Activated T-helper 9 cell treated with anti-CD3 and anti-CD28 coated beads, Interleukin-2, amount 50 U/mL, for 16 hours (primary cell): Measurements from ENCODE around the gene SLC9A1.

ENCODE experiments used
- DNase-seq: peaks from one replicate; pipeline ENCODE4 v3.0.0-alpha.2; 2020; ENCODE audit warnings: low read depth

The SLC9A1 gene

DNA sequence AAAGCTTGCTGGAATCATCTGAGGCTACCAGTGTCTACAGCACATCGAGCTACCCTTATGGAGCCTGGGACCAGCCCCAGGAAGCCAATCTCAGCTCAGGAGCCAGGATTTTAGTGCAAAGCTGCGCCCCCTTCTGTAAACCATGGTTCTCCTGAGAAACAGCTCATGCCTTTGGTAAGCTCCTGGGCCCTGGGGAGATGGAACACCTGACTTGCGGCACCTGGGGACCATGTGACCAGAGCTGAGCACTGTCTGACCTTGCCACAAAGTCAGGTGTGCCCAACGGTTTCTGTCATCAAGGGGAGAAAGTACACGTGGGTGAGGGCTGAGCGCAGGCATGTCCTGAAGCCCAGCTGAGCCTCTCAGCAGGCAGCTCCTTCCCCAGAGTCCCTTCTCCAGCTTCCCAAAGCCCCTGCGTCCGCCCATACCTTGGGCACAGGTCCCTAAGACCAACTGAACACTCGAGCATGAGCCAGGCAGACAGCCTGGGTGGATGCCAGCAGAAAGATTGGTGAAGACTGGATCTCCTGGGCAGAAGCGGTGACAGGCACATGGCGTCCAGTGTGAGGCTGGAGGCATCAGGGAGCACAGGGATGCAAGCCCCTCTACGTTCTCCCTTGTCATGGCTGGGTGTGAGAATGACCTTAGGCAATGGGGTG is 84.4 kb downstream of the SLC9A1 start:
- no peak for DNase-seq

- DNase-seq = no peak
Measured at GRCh38 chr1:27068922-27069321, 86.0 kb downstream of the SLC9A1 start.

- no peak for DNase-seq
Measured at GRCh38 chr1:27065999-27066630, 88.8 kb downstream of the SLC9A1 start.

DNA sequence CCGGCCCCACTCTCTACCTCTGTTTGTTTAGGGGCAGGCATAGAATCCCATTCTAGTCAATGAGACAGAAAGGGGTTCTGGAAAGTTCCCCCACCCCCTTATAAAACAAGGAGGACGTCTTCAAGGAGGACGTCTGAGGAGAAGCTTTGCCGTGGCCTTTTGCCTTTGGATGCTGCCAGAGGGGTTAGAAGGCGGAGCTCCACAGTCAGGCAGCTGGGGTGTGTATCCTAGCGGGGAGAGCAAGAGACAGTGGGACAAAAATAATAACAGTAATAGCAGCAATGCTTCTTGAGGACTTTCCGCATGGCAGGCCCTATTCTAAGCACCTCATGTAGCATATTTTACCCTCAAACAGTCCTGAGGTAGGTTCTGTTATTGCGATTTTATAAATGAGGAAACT is 94.0 kb downstream of the SLC9A1 start:
- DNase-seq = no peak

GRCh38 chr1:27058966-27059669 is 95.8 kb downstream of the SLC9A1 start:
- no peak for DNase-seq

DNA sequence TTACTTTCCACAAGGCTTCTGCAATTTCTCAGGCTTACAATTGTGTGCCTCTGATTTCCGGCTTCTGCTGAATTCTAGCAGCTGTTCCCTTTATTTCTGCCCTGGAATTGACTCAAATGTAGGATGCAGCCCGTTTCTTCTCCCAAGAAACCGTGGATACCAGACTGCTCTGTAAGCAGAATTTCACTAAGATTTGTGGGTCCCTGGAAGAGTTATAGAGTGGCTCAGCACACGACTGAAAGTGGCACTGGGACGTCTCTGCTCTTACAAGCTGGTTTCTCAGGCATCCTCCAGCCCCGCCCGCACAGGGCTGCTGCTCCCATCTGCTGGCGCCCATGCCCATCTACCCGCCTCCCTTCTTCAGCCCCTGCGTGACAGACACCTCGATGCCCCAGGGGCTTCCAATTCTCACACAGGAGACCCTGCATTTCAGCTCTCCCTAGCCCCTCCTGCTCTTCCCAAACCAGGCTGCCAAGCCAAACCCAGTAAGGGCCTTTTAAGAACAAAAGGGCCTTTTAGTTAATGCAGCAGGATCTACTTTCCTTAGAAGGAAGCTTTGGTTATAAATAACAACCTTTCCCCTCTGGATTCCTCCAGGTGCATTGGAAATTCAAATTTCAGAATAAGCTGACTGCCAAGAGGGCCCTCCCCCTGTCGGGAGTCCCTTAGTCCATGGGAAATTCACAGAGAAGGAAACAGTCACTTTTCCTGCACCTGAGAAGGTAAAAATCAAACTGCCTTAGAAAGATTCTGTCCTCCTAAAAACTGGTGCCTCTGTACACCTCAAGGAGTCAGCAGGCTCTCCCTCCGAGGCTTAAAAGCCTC is 96.9 kb downstream of the SLC9A1 start:
- DNase-seq = no peak

DNA sequence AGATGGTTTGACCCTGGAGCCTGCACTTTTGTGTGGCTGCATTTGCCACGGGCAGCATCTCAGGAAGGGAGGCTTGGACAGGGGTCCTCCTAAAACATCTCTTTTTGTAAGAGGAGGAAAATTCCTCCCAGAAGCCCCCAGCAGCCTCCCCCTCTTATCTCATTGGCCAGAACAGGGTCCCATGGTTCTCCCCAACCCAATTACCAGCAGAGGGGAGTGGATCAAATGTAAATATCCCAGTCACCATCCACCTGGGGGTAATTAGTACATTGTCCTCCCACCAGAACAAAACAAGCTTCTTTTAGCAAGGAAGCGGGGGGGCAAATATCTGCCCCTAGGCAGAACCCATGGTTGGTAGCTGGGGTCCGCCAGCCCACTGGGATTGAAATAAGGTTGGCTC is 97.5 kb downstream of the SLC9A1 start:
- no peak for DNase-seq

GRCh38 chr1:27053977-27054753 is 100.8 kb downstream of the SLC9A1 start:
- DNase-seq = no peak

- no peak for DNase-seq
Measured at GRCh38 chr1:27052527-27052926, 102.4 kb downstream of the SLC9A1 start.

DNA sequence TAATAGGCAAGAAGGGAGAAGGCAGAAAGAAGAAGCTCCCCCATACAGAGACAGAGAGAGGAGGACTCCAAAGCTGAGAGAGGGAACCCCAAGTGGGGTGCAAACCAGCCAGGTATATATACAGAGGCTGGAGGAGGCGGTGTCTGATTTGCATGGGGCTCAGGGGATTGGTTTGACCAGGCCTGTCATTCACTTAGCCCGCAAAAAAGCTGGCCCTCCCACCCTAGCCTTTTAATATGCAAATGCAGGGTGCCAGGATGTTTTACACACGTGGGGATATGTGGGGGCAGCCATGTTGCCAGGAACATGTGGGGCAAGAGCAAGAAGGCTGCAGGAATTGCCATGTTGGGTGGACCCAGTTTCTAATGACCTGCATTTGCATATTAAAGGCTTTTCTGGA is 105.3 kb downstream of the SLC9A1 start:
- no peak for DNase-seq

DNA sequence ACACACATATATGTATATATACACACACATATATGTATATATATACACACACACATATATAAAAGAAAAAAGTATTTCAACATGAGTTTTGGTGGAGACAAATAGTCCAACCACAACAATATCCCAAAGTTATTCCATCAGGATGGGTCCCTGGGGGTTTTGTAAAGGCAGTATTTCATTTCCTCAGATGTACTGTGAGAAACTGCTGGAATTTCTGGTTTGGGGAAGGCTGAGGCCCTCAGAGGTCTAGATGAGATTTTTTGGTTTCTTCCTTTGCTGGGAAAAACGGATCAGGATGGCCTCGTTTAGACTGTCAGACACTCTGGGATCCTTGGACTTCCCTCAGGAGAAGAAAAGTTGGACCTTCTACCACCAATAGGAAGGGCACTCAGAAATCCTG is 105.8 kb downstream of the SLC9A1 start:
- DNase-seq = no peak
